Glutamatergic neuron (in vitro differentiated cells): ENCODE measurements around the gene UNC5C. TPM values are rescaled to one million over a fixed set of nuclear protein-coding genes. Genes with fewer than 3 reads are reported as not detected.

Experiments
- DNase-seq: peaks from one replicate; pipeline ENCODE4 v3.0.0; 2022
- H3K27ac Mint-ChIP-seq: one replicate; pipeline ENCODE4 v1.8.0; 2020; ENCODE audit warnings: mild to moderate bottlenecking, mixed read lengths, inconsistent platforms; ENCODE audit not compliant: unreplicated experiment
- H3K27me3 Mint-ChIP-seq: one replicate; pipeline ENCODE4 v1.8.0; 2020; ENCODE audit warnings: mild to moderate bottlenecking, moderate library complexity, mixed read lengths, inconsistent platforms; ENCODE audit not compliant: unreplicated experiment
- H3K36me3 Mint-ChIP-seq: one replicate; pipeline ENCODE4 v1.8.0; 2020; ENCODE audit warnings: mild to moderate bottlenecking, mixed read lengths, inconsistent platforms; ENCODE audit not compliant: unreplicated experiment
- H3K4me1 Mint-ChIP-seq: one replicate; pipeline ENCODE4 v1.8.0; 2020; ENCODE audit warnings: mild to moderate bottlenecking, low read depth, mixed read lengths, inconsistent platforms; ENCODE audit not compliant: unreplicated experiment
- H3K4me3 Mint-ChIP-seq: one replicate; pipeline ENCODE4 v1.8.0; 2020; ENCODE audit warnings: mild to moderate bottlenecking, mixed read lengths, inconsistent platforms; ENCODE audit not compliant: unreplicated experiment
- H3K9me3 Mint-ChIP-seq: one replicate; pipeline ENCODE4 v1.8.0; 2020; ENCODE audit warnings: mild to moderate bottlenecking, moderate library complexity, mixed read lengths, inconsistent platforms; ENCODE audit not compliant: unreplicated experiment
- CTCF ChIP-seq: fragments of 200-600 bp; sonication (generic); IDR thresholded peaks from one replicate; pipeline ENCODE4 v1.5.0; 2021; ENCODE audit not compliant: partially characterized antibody, unreplicated experiment
- total RNA-seq: library from RNA; stranded (reverse); fragmentation: NEBNext Ultra II Directional; extraction: Animal tissue kit (Norgen Biotek cat#: 25700); gene quantifications from one replicate; pipeline ENCODE4 v1.2.1, GENCODE V29; 2021; ENCODE audit not compliant: unreplicated experiment

The UNC5C gene
- total RNA-seq, 1 donor from 2014 or later: 41.2 TPM

GRCh38 chr4:95531141-95531540 is 17.6 kb downstream of the UNC5C start:
- Mint-ChIP-seq H3K9me3 (no peaks in the 10 kb centered on the region), H3K27ac (no peak overlapping the region), H3K4me3 (no peak overlapping the region), H3K36me3 (no peaks in the 10 kb centered on the region), H3K4me1 (no peaks in the 10 kb centered on the region), H3K27me3 (no peaks in the 10 kb centered on the region)
- no peak for DNase-seq
- no peak for TF ChIP-seq CTCF

GRCh38 chr4:95529946-95530345 is 18.8 kb downstream of the UNC5C start:
- DNase-seq: no peak

GRCh38 chr4:95528388-95528948 is 20.3 kb downstream of the UNC5C start:
- Mint-ChIP-seq H3K4me3 (no peak overlapping the region), H3K27ac (no peak overlapping the region), H3K4me1 (peaks cover 9% of the 10 kb centered on the region), H3K36me3 (no peaks in the 10 kb centered on the region), H3K9me3 (no peaks in the 10 kb centered on the region), H3K27me3 (peaks cover 2% of the 10 kb centered on the region)
- no peak for DNase-seq
- TF ChIP-seq CTCF: no peak

More at GRCh38 chr4:95529946-95530345, 18.8 kb downstream of the UNC5C start:
- H3K4me1 Mint-ChIP-seq: peaks cover 3% of the 10 kb centered on the region
- no peaks in the 10 kb centered on the region for H3K9me3 Mint-ChIP-seq
- H3K27me3 Mint-ChIP-seq: no peaks in the 10 kb centered on the region
- TF ChIP-seq CTCF: no peak
- H3K36me3 Mint-ChIP-seq: no peaks in the 10 kb centered on the region
- H3K4me3 Mint-ChIP-seq: no peak overlapping the region
- no peak overlapping the region for H3K27ac Mint-ChIP-seq

- TF ChIP-seq CTCF: peak; percentile 12
- peaks cover 2% of the 10 kb centered on the region for H3K27me3 Mint-ChIP-seq
- H3K9me3 Mint-ChIP-seq: no peaks in the 10 kb centered on the region
- H3K27ac Mint-ChIP-seq: no peak overlapping the region
- no peak overlapping the region for H3K4me3 Mint-ChIP-seq
- peaks cover 13% of the 10 kb centered on the region for H3K4me1 Mint-ChIP-seq
- DNase-seq: no peak
- no peaks in the 10 kb centered on the region for H3K36me3 Mint-ChIP-seq
Measured at GRCh38 chr4:95526075-95526474, 22.7 kb downstream of the UNC5C start.

GRCh38 chr4:95524729-95525128 is 24.0 kb downstream of the UNC5C start:
- Mint-ChIP-seq H3K36me3 (peaks cover 3% of the 10 kb centered on the region), H3K27me3 (peaks cover 2% of the 10 kb centered on the region), H3K4me1 (peaks cover 15% of the 10 kb centered on the region), H3K9me3 (no peaks in the 10 kb centered on the region), H3K27ac (peak overlapping the region; percentile 17), H3K4me3 (no peak overlapping the region)
- no peak for TF ChIP-seq CTCF
- no peak for DNase-seq
